Trophoblast cell (in vitro differentiated cells and primary cell): ENCODE measurements around the gene NIPA2.

Experiments used
- DNase-seq, 2 donors: peaks; one replicate each; pipeline ENCODE4 v3.0.0-alpha.2; 2016
- H2AFZ ChIP-seq: 2 replicates; pipeline ENCODE4 v1.6.1; 2013; ENCODE audit warnings: low read length, moderate library complexity, mild to moderate bottlenecking; ENCODE audit not compliant: insufficient read depth, poor library complexity
- H2AK5ac ChIP-seq: 2 replicates; pipeline ENCODE4 v1.6.1; 2013; ENCODE audit warnings: mild to moderate bottlenecking, low read length
- H2BK120ac ChIP-seq: 2 replicates; pipeline ENCODE4 v1.6.1; 2013; ENCODE audit warnings: low read length, mild to moderate bottlenecking, moderate library complexity; ENCODE audit not compliant: insufficient read depth, poor library complexity
- H2BK12ac ChIP-seq: 2 replicates; pipeline ENCODE4 v1.6.1; 2013; ENCODE audit warnings: mild to moderate bottlenecking, low read length, moderate library complexity
- H2BK5ac ChIP-seq: 2 replicates; pipeline ENCODE4 v1.6.1; 2013; ENCODE audit warnings: low read length, low read depth, moderate library complexity, mild to moderate bottlenecking; ENCODE audit not compliant: poor library complexity
- H3K14ac ChIP-seq: 2 replicates; pipeline ENCODE4 v1.6.1; 2013; ENCODE audit warnings: mild to moderate bottlenecking, low read length
- H3K18ac ChIP-seq: 2 replicates; pipeline ENCODE4 v1.6.1; 2013; ENCODE audit warnings: mild to moderate bottlenecking, low read length
- H3K23ac ChIP-seq: 2 replicates; pipeline ENCODE4 v1.6.1; 2013; ENCODE audit warnings: low read length
- H3K27ac ChIP-seq: 2 replicates; pipeline ENCODE4 v1.5.1; 2013; ENCODE audit warnings: low read depth, mild to moderate bottlenecking, inconsistent platforms, low read length, moderate library complexity
- H3K27me3 ChIP-seq: 2 replicates; pipeline ENCODE4 v1.6.1; 2013; ENCODE audit warnings: inconsistent platforms, mild to moderate bottlenecking, low read length, moderate library complexity; ENCODE audit not compliant: insufficient read depth
- H3K36me3 ChIP-seq, 2 experiments: 1 replicate in 1 of 2; 2 replicates in 1 of 2; pipeline ENCODE4 v1.6.1; 2013; ENCODE audit warnings: low read length in 2 of 2, mild to moderate bottlenecking in 2 of 2, moderate library complexity in 1 of 2; ENCODE audit not compliant: insufficient read depth in 2 of 2, control insufficient read depth in 1 of 2
- H3K4ac ChIP-seq: 2 replicates; pipeline ENCODE4 v1.6.1; 2013; ENCODE audit warnings: low read depth, mild to moderate bottlenecking, low read length, moderate library complexity
- H3K4me1 ChIP-seq, 2 experiments: 1 replicate in 1 of 2; 2 replicates in 1 of 2; pipeline ENCODE4 v1.6.1; 2013; ENCODE audit warnings: low read length in 2 of 2, mild to moderate bottlenecking in 2 of 2, moderate library complexity in 1 of 2; ENCODE audit not compliant: insufficient read depth in 2 of 2, control insufficient read depth in 1 of 2
- H3K4me2 ChIP-seq: 2 replicates; pipeline ENCODE4 v1.6.1; 2013; ENCODE audit warnings: inconsistent platforms, mild to moderate bottlenecking, low read length, moderate library complexity
- H3K4me3 ChIP-seq: 2 replicates; pipeline ENCODE4 v1.5.1; 2013; ENCODE audit warnings: mild to moderate bottlenecking, low read depth, low read length, inconsistent platforms
- H3K79me1 ChIP-seq: one replicate; pipeline ENCODE4 v1.6.1; 2013; ENCODE audit warnings: low read length
- H3K79me2 ChIP-seq: 2 replicates; pipeline ENCODE4 v1.6.1; 2013; ENCODE audit warnings: low read length, mild to moderate bottlenecking; ENCODE audit not compliant: control insufficient read depth, insufficient read depth, poor library complexity
- H3K9ac ChIP-seq: 2 replicates; pipeline ENCODE4 v1.6.1; 2013; ENCODE audit warnings: mild to moderate bottlenecking, low read length
- H3K9me3 ChIP-seq: 2 replicates; pipeline ENCODE4 v1.6.1; 2013; ENCODE audit warnings: low read depth, mild to moderate bottlenecking, control low read depth, inconsistent platforms, low read length; ENCODE audit not compliant: insufficient read depth
- H4K12ac ChIP-seq: 2 replicates; pipeline ENCODE4 v1.6.1; 2013; ENCODE audit warnings: low read depth, mild to moderate bottlenecking, low read length, moderate library complexity
- H4K8ac ChIP-seq: 2 replicates; pipeline ENCODE4 v1.6.1; 2013; ENCODE audit warnings: low read depth, mild to moderate bottlenecking, low read length, moderate library complexity
- H4K91ac ChIP-seq: one replicate; pipeline ENCODE4 v1.6.1; 2013; ENCODE audit warnings: low read depth, mild to moderate bottlenecking, low read length, moderate library complexity
- WGBS: extraction: QIAGEN DNeasy Blood & Tissue Kit; methylation state at CpG from one replicate; pipeline ENCODE4 v1.1.7; 2013; ENCODE audit warnings: missing lambda C conversion rate; ENCODE audit not compliant: insufficient read length, insufficient coverage; ENCODE audit errors: extremely low coverage; 5-methylcytosine and 5-hydroxymethylcytosine counted together

NIPA2 gene

DNA sequence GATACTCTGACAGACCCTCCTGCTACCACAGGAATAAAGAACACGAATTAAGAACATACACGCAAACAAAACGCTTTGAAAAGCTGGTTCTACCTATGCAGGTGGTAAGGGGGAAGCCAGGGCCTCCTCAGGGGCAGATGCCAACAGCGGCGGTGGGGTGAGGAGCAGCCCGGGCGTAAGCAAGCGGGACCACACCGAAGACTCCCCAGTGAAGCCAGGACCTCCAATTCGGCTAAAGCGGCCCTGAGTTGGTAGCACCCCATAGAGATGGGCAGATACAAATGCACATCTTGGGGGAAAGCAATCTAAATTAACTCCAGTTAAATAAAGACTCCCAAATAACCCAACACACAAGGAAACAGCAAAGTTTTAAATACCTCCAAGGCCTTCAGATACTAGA lies 32.4 kb downstream of the NIPA2 start:
- Histone ChIP-seq H4K12ac (no peak overlapping the region), H2BK12ac (no peak overlapping the region), H2AK5ac (no peak overlapping the region), H3K27ac (no peak overlapping the region), H3K79me1 (peaks cover 4% of the 10 kb centered on the region), H3K36me3 (peaks cover 34 to 46% of the 10 kb centered on the region in 2 experiments), H3K4ac (no peak overlapping the region), H3K4me1 (peaks cover 14 to 15% of the 10 kb centered on the region in 2 experiments), H3K23ac (no peak overlapping the region), H2AFZ (no peak overlapping the region), H3K14ac (no peak overlapping the region), H3K4me2 (no peak overlapping the region), H4K8ac (no peak overlapping the region), H3K4me3 (no peak overlapping the region), H3K9me3 (no peaks in the 10 kb centered on the region), H3K79me2 (no peaks in the 10 kb centered on the region), H3K9ac (no peak overlapping the region), H2BK120ac (no peak overlapping the region), H3K18ac (no peak overlapping the region), H3K27me3 (no peaks in the 10 kb centered on the region), H2BK5ac (no peak overlapping the region), H4K91ac (no peak overlapping the region)
- WGBS, result no CpG with 5 or more reads among the region's 11 CpGs
- DNase-seq, result no peak

DNA sequence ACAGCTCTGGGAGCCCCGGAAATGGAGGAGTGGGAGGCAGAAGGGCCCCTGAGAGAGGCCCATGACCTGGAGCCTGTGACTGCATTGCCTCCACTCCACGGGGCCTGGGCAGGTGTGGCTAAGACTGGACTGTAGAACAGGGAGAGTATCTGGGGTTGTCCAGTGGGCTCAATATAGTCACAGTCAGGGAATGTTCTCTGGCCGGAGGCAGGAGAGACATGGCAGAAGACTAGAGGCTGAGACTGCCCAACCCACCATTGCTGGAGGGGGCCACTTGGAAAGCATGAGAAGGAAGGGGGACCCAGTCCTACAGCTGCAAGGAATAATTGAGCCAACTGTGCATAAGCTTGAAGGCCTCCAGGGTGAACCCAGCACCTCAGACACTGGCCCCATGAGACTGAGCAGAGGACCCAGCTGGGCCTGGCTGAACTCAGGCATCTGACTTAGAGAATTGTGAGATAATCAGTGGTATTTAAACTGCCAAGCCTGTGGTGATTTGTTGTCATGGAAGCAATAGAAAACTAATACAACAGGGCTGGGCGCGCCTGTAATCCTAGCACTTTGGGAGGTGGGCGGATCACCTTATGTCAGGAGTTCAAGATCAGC lies 33.1 kb downstream of the NIPA2 start:
- Histone ChIP-seq H3K23ac (no peak overlapping the region), H4K91ac (no peak overlapping the region), H3K14ac (no peak overlapping the region), H2AK5ac (no peak overlapping the region), H3K27ac (no peak overlapping the region), H3K4me1 (peaks cover 14 to 15% of the 10 kb centered on the region in 2 experiments), H3K4me3 (no peak overlapping the region), H3K18ac (no peak overlapping the region), H3K4ac (no peak overlapping the region), H3K9me3 (no peaks in the 10 kb centered on the region), H3K79me1 (peaks cover 4% of the 10 kb centered on the region), H2BK5ac (no peak overlapping the region), H3K4me2 (no peak overlapping the region), H3K9ac (no peak overlapping the region), H3K36me3 (peaks cover 32 to 46% of the 10 kb centered on the region in 2 experiments), H4K8ac (no peak overlapping the region), H4K12ac (no peak overlapping the region), H2AFZ (no peak overlapping the region), H3K79me2 (no peaks in the 10 kb centered on the region), H2BK12ac (no peak overlapping the region), H3K27me3 (no peaks in the 10 kb centered on the region), H2BK120ac (no peak overlapping the region)
- DNase-seq, result no peak
- no CpG with 5 or more reads among the region's 6 CpGs for whole genome bisulfite sequencing

DNA sequence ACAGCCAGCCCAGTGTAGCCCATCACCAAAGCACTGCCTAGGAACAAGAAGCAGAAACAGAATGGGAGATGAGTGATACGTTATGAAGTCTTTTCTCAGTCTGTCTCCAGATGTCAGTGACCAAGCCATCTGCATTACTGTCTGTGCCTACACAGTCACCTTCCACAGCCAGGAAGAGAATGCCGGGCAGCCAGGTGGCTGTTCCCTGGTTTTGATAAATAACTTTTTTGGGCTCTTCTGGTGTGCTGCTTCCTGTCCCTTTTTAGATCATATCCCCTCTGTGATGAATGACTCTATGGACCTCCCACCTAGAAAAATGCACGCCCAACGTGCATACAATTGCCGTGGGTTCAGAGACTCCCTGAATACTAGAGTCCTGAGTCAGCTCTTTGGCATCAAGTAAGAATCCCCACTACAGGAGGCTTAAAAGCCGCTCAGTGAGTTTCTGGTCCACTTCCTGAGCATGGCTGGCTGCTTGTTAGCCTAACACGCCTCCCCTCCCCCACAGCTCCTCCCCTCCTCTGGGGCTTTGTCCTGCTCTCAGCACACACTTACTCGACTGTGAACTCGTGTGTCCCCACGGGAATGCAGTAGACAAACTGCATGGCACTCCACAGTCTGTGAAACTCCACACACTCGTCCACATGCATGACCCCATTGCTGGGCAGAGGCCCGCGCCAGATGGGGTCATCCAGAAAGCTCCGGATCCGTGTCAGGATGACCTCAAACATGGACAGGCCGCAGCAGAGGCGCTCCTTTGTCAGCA lies 34.7 kb downstream of the NIPA2 start:
- WGBS, result no CpG with 5 or more reads among the region's 17 CpGs
- Histone ChIP-seq H3K36me3 (peaks cover 37 to 53% of the 10 kb centered on the region in 2 experiments), H3K4me2 (peak overlapping the region; percentile 30), H3K9me3 (peaks cover 2% of the 10 kb centered on the region), H4K12ac (peak overlapping the region; percentile 78), H2BK120ac (peak overlapping the region; percentile 14), H4K8ac (peak overlapping the region; percentile 62), H3K4me1 (peaks cover 14 to 15% of the 10 kb centered on the region in 2 experiments), H3K4me3 (no peak overlapping the region), H3K14ac (peak overlapping the region; percentile 41), H2BK5ac (peak overlapping the region; percentile 62), H3K4ac (peak overlapping the region; percentile 4), H2BK12ac (no peak overlapping the region), H2AK5ac (no peak overlapping the region), H2AFZ (peak overlapping the region; percentile 48), H3K27ac (peak overlapping the region; percentile 83), H3K79me1 (peaks cover 4% of the 10 kb centered on the region), H3K18ac (peak overlapping the region; percentile 34), H3K23ac (no peak overlapping the region), H3K9ac (no peak overlapping the region), H4K91ac (peak overlapping the region; percentile 63), H3K27me3 (no peaks in the 10 kb centered on the region), H3K79me2 (no peaks in the 10 kb centered on the region)
- peak; percentile 37 to 48 for DNase-seq

DNA sequence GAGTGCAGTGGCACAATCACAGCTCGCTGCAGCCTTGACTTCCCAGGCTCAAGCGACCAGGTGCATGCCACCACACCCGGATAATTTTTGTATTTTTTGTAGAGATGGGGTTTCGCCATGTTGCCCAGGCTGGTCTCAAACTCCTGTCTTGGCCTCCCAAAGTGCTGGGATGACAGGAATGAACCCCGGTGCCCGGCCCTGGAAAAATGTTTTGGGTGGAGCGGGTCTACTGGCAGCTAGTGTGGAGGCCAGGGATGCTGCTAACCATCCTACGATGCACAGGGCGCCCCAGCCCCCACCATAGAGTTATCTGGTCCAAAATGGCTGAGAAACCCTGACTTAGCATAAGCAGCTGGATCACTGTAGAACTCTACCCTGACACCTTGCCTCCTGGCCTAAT lies 35.4 kb downstream of the NIPA2 start:
- Histone ChIP-seq H3K4me2 (no peak overlapping the region), H3K27me3 (no peaks in the 10 kb centered on the region), H3K79me2 (no peaks in the 10 kb centered on the region), H3K4ac (no peak overlapping the region), H2BK12ac (peak overlapping the region; percentile 16), H3K27ac (peak overlapping the region; percentile 83), H2AFZ (no peak overlapping the region), H4K91ac (no peak overlapping the region), H2BK5ac (no peak overlapping the region), H4K12ac (peak overlapping the region; percentile 78), H3K36me3 (peaks cover 38 to 54% of the 10 kb centered on the region in 2 experiments), H2BK120ac (peak overlapping the region; percentile 14), H3K23ac (no peak overlapping the region), H3K9me3 (peaks cover 2% of the 10 kb centered on the region), H3K14ac (no peak overlapping the region), H2AK5ac (peak overlapping the region; percentile 15), H3K9ac (no peak overlapping the region), H3K4me3 (no peak overlapping the region), H3K79me1 (peaks cover 4% of the 10 kb centered on the region), H3K18ac (no peak overlapping the region), H3K4me1 (peaks cover 14 to 15% of the 10 kb centered on the region in 2 experiments), H4K8ac (no peak overlapping the region)
- WGBS, result no CpG with 5 or more reads among the region's 9 CpGs
- no peak for DNase-seq
